ENCODE measurements around the gene CPTP. TPM values are rescaled to one million over a fixed set of nuclear protein-coding genes. Genes with fewer than 3 reads are reported as not detected.

Gene CPTP
- total RNA-seq, 3 donors from 2014 or later (not counting 1 experiment from before 2014, with no cell fraction given) = 8.0 to 14.6 (median 12.3) TPM

DNA sequence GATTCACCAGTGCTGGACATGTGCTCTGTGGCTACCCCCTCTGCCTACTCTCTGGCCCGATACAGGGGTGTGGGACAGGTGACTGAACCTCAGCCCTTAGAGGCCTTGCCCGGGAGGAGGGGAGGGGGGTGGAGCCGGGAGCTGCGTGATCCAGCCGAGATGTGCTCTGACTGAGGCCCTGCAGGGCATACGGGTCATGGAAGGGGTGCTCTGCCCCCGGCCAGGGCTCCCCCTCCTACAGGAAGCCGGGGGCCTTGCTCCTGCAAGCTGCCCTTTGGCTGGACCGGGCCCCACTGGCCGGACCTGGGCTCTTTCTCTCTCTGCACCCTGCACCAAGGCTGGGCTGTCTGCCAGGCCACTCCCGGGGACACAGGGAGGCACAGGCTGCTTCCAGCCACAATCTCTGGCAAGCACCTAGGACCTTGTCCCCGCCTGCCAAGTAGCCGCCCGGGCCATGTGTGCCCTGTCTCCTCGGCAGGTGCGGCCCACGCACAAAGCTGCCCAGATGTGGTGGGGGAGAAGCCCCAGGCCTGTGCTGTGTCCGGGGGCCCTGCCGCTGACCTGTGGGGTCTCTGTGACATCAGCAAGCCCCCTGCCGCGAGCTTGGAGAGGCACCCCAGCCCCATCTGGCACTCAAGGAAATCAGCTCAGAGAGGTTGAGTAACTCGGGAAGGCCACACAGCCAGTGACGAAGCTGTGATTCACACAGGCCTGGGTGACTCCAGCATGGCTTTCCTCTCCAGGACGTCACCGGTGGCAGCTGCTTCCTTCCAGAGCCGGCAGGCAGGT lies 42.9 kb upstream of the CPTP start:
- intact Hi-C loops (cut with micrococcal nuclease) = no loop called here
- Histone ChIP-seq H3K9me3 (ENCODE audit: control insufficient read depth, insufficient read depth, low read length) (no peaks in the 10 kb centered on the region), H3K36me3 (ENCODE audit: control insufficient read depth, insufficient read depth, low read length) (no peaks in the 10 kb centered on the region)

DNA sequence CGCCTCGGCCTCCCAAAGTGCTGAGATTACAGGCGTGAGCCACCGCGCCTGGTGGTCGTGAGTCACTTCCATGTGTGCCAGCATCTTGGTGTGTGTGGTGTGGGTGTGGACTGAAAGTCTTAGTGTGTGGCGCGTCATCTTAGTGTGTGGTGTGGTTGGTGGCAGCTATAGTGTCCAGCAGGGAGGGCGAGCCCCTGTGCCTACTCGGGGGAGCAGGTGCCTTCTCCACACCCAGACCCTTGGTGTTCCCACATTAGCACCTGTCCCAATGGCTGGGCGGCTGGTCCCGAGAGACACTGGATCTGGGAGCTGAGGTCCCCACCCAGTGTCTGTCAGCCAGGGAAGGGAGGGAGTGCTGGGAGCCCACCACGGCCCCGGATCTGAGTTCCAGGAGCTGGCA lies 41.6 kb upstream of the CPTP start:
- no peak overlapping the region for H3K4me3 Mint-ChIP-seq
- Histone ChIP-seq H3K4me3 (ENCODE audit: low read length) (no peak overlapping the region), H3K4me1 (ENCODE audit: control insufficient read depth, insufficient read depth, low read length) (peaks cover 3% of the 10 kb centered on the region), H3K27me3 (ENCODE audit: control insufficient read depth, insufficient read depth, low read length) (no peaks in the 10 kb centered on the region), H3K27ac (ENCODE audit: low read length) (no peak overlapping the region), H3K36me3 (ENCODE audit: control insufficient read depth, insufficient read depth, low read length) (no peaks in the 10 kb centered on the region), H3K9me3 (ENCODE audit: control insufficient read depth, insufficient read depth, low read length) (no peaks in the 10 kb centered on the region)
- DNase-seq = no peak
- peak in 1 of 3 donors; percentile 42 for ATAC-seq
- no peaks in the 10 kb centered on the region for H3K9me3 Mint-ChIP-seq
- 83% methylated on average over 12 of the region's 14 CpGs for WGBS (ENCODE audit: insufficient coverage)
- TF ChIP-seq, protein P1, sequence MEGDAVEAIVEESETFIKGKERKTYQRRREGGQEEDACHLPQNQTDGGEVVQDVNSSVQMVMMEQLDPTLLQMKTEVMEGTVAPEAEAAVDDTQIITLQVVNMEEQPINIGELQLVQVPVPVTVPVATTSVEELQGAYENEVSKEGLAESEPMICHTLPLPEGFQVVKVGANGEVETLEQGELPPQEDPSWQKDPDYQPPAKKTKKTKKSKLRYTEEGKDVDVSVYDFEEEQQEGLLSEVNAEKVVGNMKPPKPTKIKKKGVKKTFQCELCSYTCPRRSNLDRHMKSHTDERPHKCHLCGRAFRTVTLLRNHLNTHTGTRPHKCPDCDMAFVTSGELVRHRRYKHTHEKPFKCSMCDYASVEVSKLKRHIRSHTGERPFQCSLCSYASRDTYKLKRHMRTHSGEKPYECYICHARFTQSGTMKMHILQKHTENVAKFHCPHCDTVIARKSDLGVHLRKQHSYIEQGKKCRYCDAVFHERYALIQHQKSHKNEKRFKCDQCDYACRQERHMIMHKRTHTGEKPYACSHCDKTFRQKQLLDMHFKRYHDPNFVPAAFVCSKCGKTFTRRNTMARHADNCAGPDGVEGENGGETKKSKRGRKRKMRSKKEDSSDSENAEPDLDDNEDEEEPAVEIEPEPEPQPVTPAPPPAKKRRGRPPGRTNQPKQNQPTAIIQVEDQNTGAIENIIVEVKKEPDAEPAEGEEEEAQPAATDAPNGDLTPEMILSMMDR (IDR thresholded peaks at IDR 0.05) = no peak
- no peaks in the 10 kb centered on the region for H3K27me3 Mint-ChIP-seq (ENCODE audit: low read depth in 2 of 2)
- no peaks in the 10 kb centered on the region for H3K36me3 Mint-ChIP-seq
- intact Hi-C loops (cut with micrococcal nuclease) = no loop called here
- no peaks in the 10 kb centered on the region for H3K4me1 Mint-ChIP-seq
- no peak overlapping the region for H3K27ac Mint-ChIP-seq

More for the DNA sequence above, 42.9 kb upstream of the CPTP start:
- Mint-ChIP-seq H3K4me1 (no peaks in the 10 kb centered on the region), H3K27me3 (ENCODE audit: low read depth in 2 of 2) (no peaks in the 10 kb centered on the region), H3K9me3 (no peaks in the 10 kb centered on the region), H3K36me3 (no peaks in the 10 kb centered on the region), H3K27ac (no peak overlapping the region), H3K4me3 (no peak overlapping the region)
- DNase-seq = no peak
- peaks cover 3% of the 10 kb centered on the region for H3K4me1 ChIP-seq (ENCODE audit: control insufficient read depth, insufficient read depth, low read length)
- no peak for ATAC-seq
- WGBS (ENCODE audit: insufficient coverage) = 82% methylated on average over 26 of the region's 26 CpGs
- H3K27ac ChIP-seq (ENCODE audit: low read length) = no peak overlapping the region
- H3K4me3 ChIP-seq (ENCODE audit: low read length) = no peak overlapping the region
- TF ChIP-seq, protein P1 (IDR thresholded peaks at IDR 0.05) = no peak
- no peaks in the 10 kb centered on the region for H3K27me3 ChIP-seq (ENCODE audit: control insufficient read depth, insufficient read depth, low read length)

DNA sequence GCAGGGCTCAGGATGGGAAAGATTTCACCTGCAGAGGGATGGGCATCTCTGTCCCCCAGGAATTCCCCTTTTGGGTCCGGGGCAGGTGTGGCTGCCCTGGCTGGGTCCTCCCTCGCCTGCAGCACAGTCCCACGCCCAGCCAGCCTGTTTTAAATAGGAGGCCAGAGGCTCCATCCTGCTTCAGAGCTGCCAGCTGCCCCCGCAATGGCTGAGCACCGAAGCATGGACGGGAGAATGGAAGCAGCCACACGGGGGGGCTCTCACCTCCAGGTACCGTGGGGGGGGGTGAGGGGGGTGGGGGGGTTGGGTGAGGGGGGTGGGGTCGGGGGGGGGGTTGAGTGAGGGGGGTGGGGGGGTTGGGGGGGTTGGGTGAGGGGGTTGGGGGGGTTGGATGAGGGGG lies 40.8 kb upstream of the CPTP start:
- no peak overlapping the region for H3K27ac ChIP-seq (ENCODE audit: low read length)
- no peaks in the 10 kb centered on the region for H3K9me3 ChIP-seq (ENCODE audit: control insufficient read depth, insufficient read depth, low read length)
- H3K27me3 ChIP-seq (ENCODE audit: control insufficient read depth, insufficient read depth, low read length) = no peaks in the 10 kb centered on the region
- WGBS (ENCODE audit: insufficient coverage) = 27% methylated on average over 3 of the region's 9 CpGs
- no peak overlapping the region for H3K4me3 ChIP-seq (ENCODE audit: low read length)
- peaks cover 3% of the 10 kb centered on the region for H3K4me1 ChIP-seq (ENCODE audit: control insufficient read depth, insufficient read depth, low read length)
- Mint-ChIP-seq H3K27me3 (ENCODE audit: low read depth in 2 of 2) (no peaks in the 10 kb centered on the region), H3K4me1 (no peaks in the 10 kb centered on the region), H3K9me3 (no peaks in the 10 kb centered on the region), H3K36me3 (no peaks in the 10 kb centered on the region), H3K4me3 (no peak overlapping the region), H3K27ac (peak overlapping the region in 1 of 2 donors; percentile 14)
- intact Hi-C loops (cut with micrococcal nuclease) = no loop called here
- H3K36me3 ChIP-seq (ENCODE audit: control insufficient read depth, insufficient read depth, low read length) = no peaks in the 10 kb centered on the region
- no peak for ATAC-seq
- TF ChIP-seq, protein P1 (IDR thresholded peaks at IDR 0.05) = no peak
- no peak for DNase-seq
